Activated CD4-positive, alpha-beta memory T cell treated with anti-CD3 and anti-CD28 coated beads for 36 hours (primary cell): ENCODE measurements around the gene IGFBP4. TPM values are rescaled to one million over a fixed set of nuclear protein-coding genes. Genes with fewer than 3 reads are reported as not detected.

Source experiments
- CTCF ChIA-PET: fragments of 350-600 bp; sonication (Branson Sonifier 250); formaldehyde crosslinking; loops from one replicate; lab custom pipeline; 2021; ENCODE audit warnings: antibody characterized with exemption, inconsistent platforms; lab: Charles Lee
- POLR2A ChIA-PET: fragments of 350-600 bp; sonication (Branson Sonifier 250); formaldehyde crosslinking; loops from one replicate; lab custom pipeline; 2021; ENCODE audit warnings: antibody characterized with exemption; lab: Charles Lee
- DNase-seq: peaks from one replicate; pipeline ENCODE4 v3.0.0-alpha.2; 2020
- H3K27ac Mint-ChIP-seq: one replicate; pipeline ENCODE4 v1.8.0; 2021; ENCODE audit warnings: mixed read lengths
- H3K27me3 Mint-ChIP-seq: one replicate; pipeline ENCODE4 v1.8.0; 2021; ENCODE audit warnings: mixed read lengths
- H3K36me3 Mint-ChIP-seq: one replicate; pipeline ENCODE4 v1.8.0; 2021; ENCODE audit warnings: mixed read lengths
- H3K4me1 Mint-ChIP-seq: one replicate; pipeline ENCODE4 v1.8.0; 2021; ENCODE audit warnings: low read depth, mixed read lengths
- H3K4me3 Mint-ChIP-seq: one replicate; pipeline ENCODE4 v1.8.0; 2021; ENCODE audit warnings: mild to moderate bottlenecking, mixed read lengths
- H3K9me3 Mint-ChIP-seq: one replicate; pipeline ENCODE4 v1.8.0; 2021; ENCODE audit warnings: mixed read lengths
- intact Hi-C: fragments of 100-400 bp; cut with micrococcal nuclease; formaldehyde crosslinking; loops from one replicate; pipeline ENCODE4 v1.15.1; 2023
- total RNA-seq, 2 experiments: library from RNA; stranded (reverse); gene quantifications; one replicate each; pipeline ENCODE4 v1.2.3, GENCODE V29; 2021

Gene IGFBP4
- total RNA-seq, 2 experiments from 2014 or later = 14.6 to 15.5 TPM

- Mint-ChIP-seq H3K27me3 (no peaks in the 10 kb centered on the region), H3K4me3 (no peak overlapping the region), H3K9me3 (no peaks in the 10 kb centered on the region), H3K36me3 (peaks cover 11% of the 10 kb centered on the region), H3K27ac (no peak overlapping the region), H3K4me1 (peaks cover 27% of the 10 kb centered on the region)
- intact Hi-C loops = no loop called here
- ChIA-PET POLR2A (interaction anchor here (0.6 to 1.7 kb wide), 4 partner anchors 10 to 153 kb away, joined by 3 to 10 read pairs (median 4); no protein-coding TSS in a partner anchor), CTCF (interaction anchor here (0.6 to 5.5 kb wide), 38 partner anchors 10 to 118 kb away, joined by 3 to 93 read pairs (median 6); partner anchors contain the start of genes IGFBP4, TNS4 and TOP2A)
- DNase-seq = no peak
Measured at GRCh38 chr17:40475234-40475908, 32.1 kb downstream of the IGFBP4 start.

- ChIA-PET POLR2A (no interaction called here), CTCF (interaction anchor here (0.8 to 5.5 kb wide), 5 partner anchors 8 to 62 kb away, joined by 3 to 93 read pairs (median 10); partner anchors contain the start of gene TOP2A)
- H3K4me3 Mint-ChIP-seq = no peak overlapping the region
- no peaks in the 10 kb centered on the region for H3K9me3 Mint-ChIP-seq
- no peak overlapping the region for H3K27ac Mint-ChIP-seq
- intact Hi-C loops = no loop called here
- no peaks in the 10 kb centered on the region for H3K27me3 Mint-ChIP-seq
- peaks cover 51% of the 10 kb centered on the region for H3K4me1 Mint-ChIP-seq
- DNase-seq = no peak
- H3K36me3 Mint-ChIP-seq = peaks cover 11% of the 10 kb centered on the region
Measured at GRCh38 chr17:40477796-40478195, 34.5 kb downstream of the IGFBP4 start.

GRCh38 chr17:40478486-40478885 lies 35.2 kb downstream of the IGFBP4 start:
- Mint-ChIP-seq H3K4me3 (no peak overlapping the region), H3K36me3 (peaks cover 11% of the 10 kb centered on the region), H3K27me3 (no peaks in the 10 kb centered on the region), H3K4me1 (peaks cover 53% of the 10 kb centered on the region), H3K27ac (peak overlapping the region; percentile 75), H3K9me3 (no peaks in the 10 kb centered on the region)
- intact Hi-C loops = no loop called here
- no peak for DNase-seq
- ChIA-PET CTCF (interaction anchor here (1.2 to 5.5 kb wide), 3 partner anchors 55 to 85 kb away, joined by 3 to 93 read pairs (median 4); no protein-coding TSS in a partner anchor), POLR2A (interaction anchor here (3.7 kb wide), 1 partner anchor 54 kb away, joined by 36 read pairs; no protein-coding TSS in a partner anchor)

- Mint-ChIP-seq H3K27ac (peak overlapping the region; percentile 98), H3K36me3 (peaks cover 11% of the 10 kb centered on the region), H3K9me3 (no peaks in the 10 kb centered on the region), H3K27me3 (no peaks in the 10 kb centered on the region), H3K4me3 (peak overlapping the region; percentile 76), H3K4me1 (peaks cover 64% of the 10 kb centered on the region)
- ChIA-PET POLR2A (interaction anchor here (0.9 to 3.7 kb wide), 11 partner anchors 8 to 83 kb away, joined by 3 to 36 read pairs (median 4); no protein-coding TSS in a partner anchor), CTCF (interaction anchor here (0.9 to 2.3 kb wide), 5 partner anchors 52 to 83 kb away, joined by 3 to 16 read pairs (median 4); no protein-coding TSS in a partner anchor)
- no peak for DNase-seq
- intact Hi-C loops = loop anchor here (1.0 to 2.0 kb wide), 7 partner anchors 35 to 157 kb away; no protein-coding TSS in a partner anchor
Measured at GRCh38 chr17:40479754-40480480, 36.7 kb downstream of the IGFBP4 start.

- intact Hi-C loops = loop anchor here (1.0 to 2.0 kb wide), 7 partner anchors 35 to 158 kb away; no protein-coding TSS in a partner anchor
- H3K4me3 Mint-ChIP-seq = peak overlapping the region; percentile 76
Measured at GRCh38 chr17:40480501-40481003, 37.3 kb downstream of the IGFBP4 start.

GRCh38 chr17:40481106-40481505 lies 37.9 kb downstream of the IGFBP4 start:
- intact Hi-C loops = loop anchor here (2.0 kb wide), 4 partner anchors 36 to 158 kb away; no protein-coding TSS in a partner anchor
- H3K36me3 Mint-ChIP-seq = peaks cover 11% of the 10 kb centered on the region
- peak overlapping the region; percentile 98 for H3K27ac Mint-ChIP-seq
- ChIA-PET CTCF (interaction anchor here (1.4 to 2.6 kb wide), 4 partner anchors 37 to 80 kb away, joined by 5 to 13 read pairs (median 8); partner anchors contain the start of gene IGFBP4), POLR2A (interaction anchor here (1.0 to 3.7 kb wide), 10 partner anchors 9 to 82 kb away, joined by 3 to 36 read pairs (median 4); no protein-coding TSS in a partner anchor)
- DNase-seq = no peak
- H3K9me3 Mint-ChIP-seq = no peaks in the 10 kb centered on the region
- no peaks in the 10 kb centered on the region for H3K27me3 Mint-ChIP-seq
- peak overlapping the region; percentile 76 for H3K4me3 Mint-ChIP-seq
- H3K4me1 Mint-ChIP-seq = peaks cover 75% of the 10 kb centered on the region

More at GRCh38 chr17:40480501-40481003, 37.3 kb downstream of the IGFBP4 start:
- peak overlapping the region; percentile 98 for H3K27ac Mint-ChIP-seq
- H3K9me3 Mint-ChIP-seq = no peaks in the 10 kb centered on the region
- POLR2A ChIA-PET = interaction anchor here (0.9 to 3.7 kb wide), 11 partner anchors 8 to 82 kb away, joined by 3 to 36 read pairs (median 4); no protein-coding TSS in a partner anchor
- CTCF ChIA-PET = interaction anchor here (1.5 to 2.6 kb wide), 4 partner anchors 36 to 80 kb away, joined by 8 to 16 read pairs (median 10); partner anchors contain the start of gene IGFBP4
- peaks cover 70% of the 10 kb centered on the region for H3K4me1 Mint-ChIP-seq
- peaks cover 11% of the 10 kb centered on the region for H3K36me3 Mint-ChIP-seq
- no peaks in the 10 kb centered on the region for H3K27me3 Mint-ChIP-seq
- peak; percentile 95 for DNase-seq

GRCh38 chr17:40482722-40483121 lies 39.5 kb downstream of the IGFBP4 start:
- Mint-ChIP-seq H3K4me1 (peaks cover 80% of the 10 kb centered on the region), H3K9me3 (no peaks in the 10 kb centered on the region), H3K4me3 (peak overlapping the region; percentile 48), H3K27ac (peak overlapping the region; percentile 98), H3K36me3 (peaks cover 6% of the 10 kb centered on the region), H3K27me3 (no peaks in the 10 kb centered on the region)
- ChIA-PET POLR2A (interaction anchor here (0.7 kb wide), 1 partner anchor 35 kb away, joined by 3 read pairs; no protein-coding TSS in a partner anchor), CTCF (interaction anchor here (1.6 to 2.6 kb wide), 2 partner anchors 39 to 51 kb away, joined by 4 to 8 read pairs; partner anchors contain the start of gene IGFBP4)
- intact Hi-C loops = no loop called here
- no peak for DNase-seq

- POLR2A ChIA-PET = no interaction called here
Measured at GRCh38 chr17:40483679-40484078, 40.4 kb downstream of the IGFBP4 start.

GRCh38 chr17:40484285-40484972 lies 41.2 kb downstream of the IGFBP4 start:
- Mint-ChIP-seq H3K27me3 (no peaks in the 10 kb centered on the region), H3K9me3 (no peaks in the 10 kb centered on the region), H3K27ac (peak overlapping the region; percentile 47), H3K36me3 (peaks cover 3% of the 10 kb centered on the region), H3K4me1 (peaks cover 78% of the 10 kb centered on the region), H3K4me3 (no peak overlapping the region)
- intact Hi-C loops = no loop called here
- ChIA-PET POLR2A (no interaction called here), CTCF (interaction anchor here (0.7 to 1.6 kb wide), 2 partner anchors 49 to 71 kb away, joined by 3 to 4 read pairs; no protein-coding TSS in a partner anchor)
- DNase-seq = no peak

More at GRCh38 chr17:40483679-40484078, 40.4 kb downstream of the IGFBP4 start:
- H3K36me3 Mint-ChIP-seq = peaks cover 6% of the 10 kb centered on the region
- peaks cover 78% of the 10 kb centered on the region for H3K4me1 Mint-ChIP-seq
- H3K27ac Mint-ChIP-seq = peak overlapping the region; percentile 61
- no peak for DNase-seq
- intact Hi-C loops = no loop called here
- no peaks in the 10 kb centered on the region for H3K9me3 Mint-ChIP-seq
- no peaks in the 10 kb centered on the region for H3K27me3 Mint-ChIP-seq
- no peak overlapping the region for H3K4me3 Mint-ChIP-seq
- CTCF ChIA-PET = interaction anchor here (0.7 to 1.6 kb wide), 2 partner anchors 50 to 70 kb away, joined by 3 to 4 read pairs; no protein-coding TSS in a partner anchor

- intact Hi-C loops = no loop called here
- no peak for DNase-seq
- ChIA-PET POLR2A (interaction anchor here (1.4 kb wide), 1 partner anchor 9 kb away, joined by 4 read pairs; no protein-coding TSS in a partner anchor), CTCF (interaction anchor here (1.6 kb wide), 1 partner anchor 8 kb away, joined by 10 read pairs; no protein-coding TSS in a partner anchor)
- Mint-ChIP-seq H3K9me3 (no peaks in the 10 kb centered on the region), H3K27me3 (no peaks in the 10 kb centered on the region), H3K4me3 (no peak overlapping the region), H3K27ac (peak overlapping the region; percentile 74), H3K4me1 (peaks cover 76% of the 10 kb centered on the region), H3K36me3 (no peaks in the 10 kb centered on the region)
Measured at GRCh38 chr17:40484973-40485530, 41.8 kb downstream of the IGFBP4 start.
